ENCODE data around the gene KLF16.

The KLF16 gene

GRCh38 chr19:1825909-1826556 is 37.3 kb downstream of the KLF16 start:
- TF ChIP-seq CSDC2 (CRISPR knock-in tag; IDR thresholded peaks at IDR 0.05) (no peak), GLIS3 (CRISPR knock-in tag; IDR thresholded peaks at IDR 0.05) (no peak), ZNF8 (CRISPR knock-in tag; IDR thresholded peaks at IDR 0.05) (no peak), ZNF70 (CRISPR knock-in tag; IDR thresholded peaks at IDR 0.05) (no peak), ZFP3 (CRISPR knock-in tag; IDR thresholded peaks at IDR 0.05) (no peak), ARNTL (CRISPR knock-in tag; IDR thresholded peaks at IDR 0.05; ENCODE audit: borderline replicate concordance, low read depth) (no peak), ZFP30 (CRISPR knock-in tag; IDR thresholded peaks at IDR 0.05) (no peak), BACH2 (CRISPR knock-in tag; IDR thresholded peaks at IDR 0.05; ENCODE audit: borderline replicate concordance) (no peak), ZNF565 (CRISPR knock-in tag; conservative IDR thresholded peaks at IDR 0.05; ENCODE audit: low read depth) (no peak), POU6F1 (CRISPR knock-in tag; IDR thresholded peaks at IDR 0.05; ENCODE audit: borderline replicate concordance, low read depth) (no peak), ZC3H10 (CRISPR knock-in tag; IDR thresholded peaks at IDR 0.05) (no peak), PPARA (CRISPR knock-in tag; IDR thresholded peaks at IDR 0.05; ENCODE audit: borderline replicate concordance) (no peak), ISL1 (CRISPR knock-in tag; IDR thresholded peaks at IDR 0.05) (no peak), TOX (CRISPR knock-in tag; IDR thresholded peaks at IDR 0.05; ENCODE audit: borderline replicate concordance) (no peak), TSHZ2 (CRISPR knock-in tag; IDR thresholded peaks at IDR 0.05) (no peak), RARB (CRISPR knock-in tag; IDR thresholded peaks at IDR 0.05) (no peak), OSR1 (CRISPR knock-in tag; IDR thresholded peaks at IDR 0.05) (no peak)
- TF ChIP-seq, protein P1, sequence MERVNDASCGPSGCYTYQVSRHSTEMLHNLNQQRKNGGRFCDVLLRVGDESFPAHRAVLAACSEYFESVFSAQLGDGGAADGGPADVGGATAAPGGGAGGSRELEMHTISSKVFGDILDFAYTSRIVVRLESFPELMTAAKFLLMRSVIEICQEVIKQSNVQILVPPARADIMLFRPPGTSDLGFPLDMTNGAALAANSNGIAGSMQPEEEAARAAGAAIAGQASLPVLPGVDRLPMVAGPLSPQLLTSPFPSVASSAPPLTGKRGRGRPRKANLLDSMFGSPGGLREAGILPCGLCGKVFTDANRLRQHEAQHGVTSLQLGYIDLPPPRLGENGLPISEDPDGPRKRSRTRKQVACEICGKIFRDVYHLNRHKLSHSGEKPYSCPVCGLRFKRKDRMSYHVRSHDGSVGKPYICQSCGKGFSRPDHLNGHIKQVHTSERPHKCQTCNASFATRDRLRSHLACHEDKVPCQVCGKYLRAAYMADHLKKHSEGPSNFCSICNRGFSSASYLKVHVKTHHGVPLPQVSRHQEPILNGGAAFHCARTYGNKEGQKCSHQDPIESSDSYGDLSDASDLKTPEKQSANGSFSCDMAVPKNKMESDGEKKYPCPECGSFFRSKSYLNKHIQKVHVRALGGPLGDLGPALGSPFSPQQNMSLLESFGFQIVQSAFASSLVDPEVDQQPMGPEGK (CRISPR knock-in tag; IDR thresholded peaks at IDR 0.05; ENCODE audit: borderline replicate concordance): no peak
- TF ChIP-seq, protein P2, sequence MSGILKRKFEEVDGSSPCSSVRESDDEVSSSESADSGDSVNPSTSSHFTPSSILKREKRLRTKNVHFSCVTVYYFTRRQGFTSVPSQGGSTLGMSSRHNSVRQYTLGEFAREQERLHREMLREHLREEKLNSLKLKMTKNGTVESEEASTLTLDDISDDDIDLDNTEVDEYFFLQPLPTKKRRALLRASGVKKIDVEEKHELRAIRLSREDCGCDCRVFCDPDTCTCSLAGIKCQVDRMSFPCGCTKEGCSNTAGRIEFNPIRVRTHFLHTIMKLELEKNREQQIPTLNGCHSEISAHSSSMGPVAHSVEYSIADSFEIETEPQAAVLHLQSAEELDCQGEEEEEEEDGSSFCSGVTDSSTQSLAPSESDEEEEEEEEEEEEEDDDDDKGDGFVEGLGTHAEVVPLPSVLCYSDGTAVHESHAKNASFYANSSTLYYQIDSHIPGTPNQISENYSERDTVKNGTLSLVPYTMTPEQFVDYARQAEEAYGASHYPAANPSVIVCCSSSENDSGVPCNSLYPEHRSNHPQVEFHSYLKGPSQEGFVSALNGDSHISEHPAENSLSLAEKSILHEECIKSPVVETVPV (CRISPR knock-in tag; IDR thresholded peaks at IDR 0.05): no peak
- peak; percentile 90 for ATAC-seq

- no peak for TF ChIP-seq TCF4 (CRISPR knock-in tag; IDR thresholded peaks at IDR 0.05; ENCODE audit: borderline replicate concordance)
- TF ChIP-seq ZC3H10 (CRISPR knock-in tag; IDR thresholded peaks at IDR 0.05): no peak
- no peak for TF ChIP-seq SNAI2 (CRISPR knock-in tag; IDR thresholded peaks at IDR 0.05)
- TF ChIP-seq, protein P1 (CRISPR knock-in tag; IDR thresholded peaks at IDR 0.05; ENCODE audit: borderline replicate concordance): no peak
- TF ChIP-seq ZNF8 (CRISPR knock-in tag; IDR thresholded peaks at IDR 0.05): no peak
- TF ChIP-seq OSR1 (CRISPR knock-in tag; IDR thresholded peaks at IDR 0.05): no peak
- TF ChIP-seq CSDC2 (CRISPR knock-in tag; IDR thresholded peaks at IDR 0.05): no peak
- no peak for TF ChIP-seq TOX (CRISPR knock-in tag; IDR thresholded peaks at IDR 0.05; ENCODE audit: borderline replicate concordance)
- TF ChIP-seq GLIS3 (CRISPR knock-in tag; IDR thresholded peaks at IDR 0.05): no peak
- TF ChIP-seq ZFP3 (CRISPR knock-in tag; IDR thresholded peaks at IDR 0.05): no peak
- TF ChIP-seq ISL1 (CRISPR knock-in tag; IDR thresholded peaks at IDR 0.05): no peak
- no peak for TF ChIP-seq ARNTL (CRISPR knock-in tag; IDR thresholded peaks at IDR 0.05; ENCODE audit: borderline replicate concordance, low read depth)
- TF ChIP-seq ZNF565 (CRISPR knock-in tag; conservative IDR thresholded peaks at IDR 0.05; ENCODE audit: low read depth): no peak
- TF ChIP-seq PPARA (CRISPR knock-in tag; IDR thresholded peaks at IDR 0.05; ENCODE audit: borderline replicate concordance): no peak
- no peak for ATAC-seq
Measured at GRCh38 chr19:1824252-1824622, 39.1 kb downstream of the KLF16 start.
